GM23338 (cell line): ENCODE data around the gene ZNF546. TPM values are rescaled to one million over a fixed set of nuclear protein-coding genes. Genes with fewer than 3 reads are reported as not detected.

Experiments
- ATAC-seq: fragments of 200-7000 bp; cut with Tn5 transposase; 3 replicates; pipeline ENCODE4 v1.9.1; 2020
- DNase-seq: peaks from one replicate; pipeline ENCODE4 v3.0.0-alpha.2; 2015; ENCODE audit warnings: low spot score
- H2AFZ ChIP-seq: fragments of 200-600 bp; sonication (generic); 2 replicates; pipeline ENCODE4 v1.8.0; 2016; ENCODE audit warnings: antibody characterized with exemption, mild to moderate bottlenecking, moderate library complexity
- H3F3A ChIP-seq: fragments of 200-600 bp; sonication (generic); replicated peaks from 2 replicates; pipeline ENCODE4 v1.8.0; 2017; ENCODE audit warnings: antibody characterized with exemption, mixed run types, low read depth
- H3K27ac ChIP-seq: fragments of 200-600 bp; sonication (generic); 2 replicates; pipeline ENCODE4 v1.6.1; 2016; ENCODE audit warnings: low read depth
- H3K27me3 ChIP-seq: fragments of 200-600 bp; sonication (generic); 2 replicates; pipeline ENCODE4 v1.8.0; 2016; ENCODE audit warnings: mild to moderate bottlenecking, mixed run types, moderate library complexity; ENCODE audit not compliant: insufficient read depth
- H3K36me3 ChIP-seq: fragments of 200-600 bp; sonication (generic); 2 replicates; pipeline ENCODE4 v1.8.0; 2016; ENCODE audit warnings: mild to moderate bottlenecking; ENCODE audit not compliant: insufficient read depth
- H3K4me1 ChIP-seq: fragments of 200-600 bp; sonication (generic); 2 replicates; pipeline ENCODE4 v1.8.0; 2016; ENCODE audit warnings: mild to moderate bottlenecking, moderate library complexity; ENCODE audit not compliant: insufficient read depth
- H3K4me2 ChIP-seq: fragments of 200-600 bp; sonication (generic); 2 replicates; pipeline ENCODE4 v1.7.1; 2017; ENCODE audit warnings: mixed run types
- H3K4me3 ChIP-seq: fragments of 200-600 bp; sonication (generic); 2 replicates; pipeline ENCODE4 v1.6.1; 2016; ENCODE audit warnings: mixed run types
- H3K79me2 ChIP-seq: fragments of 200-600 bp; sonication (generic); replicated peaks from 2 replicates; pipeline ENCODE4 v1.8.0; 2017; ENCODE audit warnings: mild to moderate bottlenecking; ENCODE audit not compliant: insufficient read depth
- H3K9me2 ChIP-seq: fragments of 200-600 bp; sonication (generic); 2 replicates; pipeline ENCODE4 v1.8.0; 2017; ENCODE audit not compliant: insufficient read depth
- H4K20me1 ChIP-seq: fragments of 200-600 bp; sonication (generic); replicated peaks from 2 replicates; pipeline ENCODE4 v1.8.0; 2017; ENCODE audit warnings: mild to moderate bottlenecking; ENCODE audit not compliant: insufficient read depth
- H3K27ac Mint-ChIP-seq: 2 replicates; pipeline ENCODE4 v1.8.0; 2020; ENCODE audit warnings: inconsistent platforms, mild to moderate bottlenecking, moderate library complexity, mixed read lengths
- H3K27me3 Mint-ChIP-seq: 3 replicates; pipeline ENCODE4 v1.8.0; 2022; ENCODE audit warnings: low read depth, mild to moderate bottlenecking, moderate library complexity, mixed read lengths, inconsistent platforms; ENCODE audit not compliant: insufficient read depth, poor library complexity
- H3K36me3 Mint-ChIP-seq: 3 replicates; pipeline ENCODE4 v1.8.0; 2021; ENCODE audit warnings: low read depth, mild to moderate bottlenecking, inconsistent platforms, moderate library complexity, mixed read lengths
- H3K4me1 Mint-ChIP-seq: 3 replicates; pipeline ENCODE4 v1.8.0; 2020; ENCODE audit warnings: mild to moderate bottlenecking, inconsistent platforms, mixed read lengths
- H3K4me3 Mint-ChIP-seq: 3 replicates; pipeline ENCODE4 v1.8.0; 2021; ENCODE audit warnings: moderate library complexity, mild to moderate bottlenecking, inconsistent platforms, mixed read lengths
- H3K9me3 Mint-ChIP-seq: 3 replicates; pipeline ENCODE4 v1.8.0; 2020; ENCODE audit warnings: moderate library complexity, mild to moderate bottlenecking, inconsistent platforms, mixed read lengths
- CREB1 ChIP-seq: fragments of 250-450 bp; sonication (Bioruptor Pico); IDR thresholded peaks from 2 replicates; pipeline ENCODE4 v1.5.0; 2020; ENCODE audit warnings: low read depth, mild to moderate bottlenecking, moderate library complexity
- CTCF ChIP-seq, 2 experiments: fragments of 200-600 bp in 1 of 2; sonication (generic) in 1 of 2; conservative IDR thresholded peaks; 2 replicates each; pipeline versions ENCODE4 v1.5.1 to v1.6.1; 2016 to 2017; ENCODE audit warnings: antibody characterized with exemption in 2 of 2, low read depth in 2 of 2, mild to moderate bottlenecking in 2 of 2, moderate library complexity in 1 of 2
- ETS1 ChIP-seq: IDR thresholded peaks from 2 replicates; pipeline ENCODE4 v1.6.1; 2016; ENCODE audit warnings: antibody characterized with exemption
- EZH2 ChIP-seq: fragments of 200-600 bp; sonication (generic); IDR thresholded peaks from one replicate; pipeline ENCODE4 v1.8.0; 2017; ENCODE audit warnings: antibody characterized with exemption, mild to moderate bottlenecking, low read depth; ENCODE audit not compliant: unreplicated experiment
- EZH2phosphoT487 ChIP-seq: fragments of 200-600 bp; sonication (generic); IDR thresholded peaks from one replicate; pipeline ENCODE4 v1.8.1; 2018; ENCODE audit warnings: antibody characterized with exemption; ENCODE audit not compliant: unreplicated experiment
- JUNB ChIP-seq: IDR thresholded peaks from one replicate; pipeline ENCODE4 v1.6.1; 2016; ENCODE audit warnings: antibody characterized with exemption; ENCODE audit not compliant: unreplicated experiment
- NANOG ChIP-seq: IDR thresholded peaks from 2 replicates; pipeline ENCODE4 v1.6.1; 2016; ENCODE audit warnings: antibody characterized with exemption, borderline replicate concordance
- POLR2AphosphoS5 ChIP-seq: IDR thresholded peaks from 2 replicates; pipeline ENCODE4 v1.6.1; 2016; ENCODE audit warnings: antibody characterized with exemption, low read depth
- REST ChIP-seq: IDR thresholded peaks from one replicate; pipeline ENCODE4 v1.6.1; 2018; ENCODE audit warnings: antibody characterized with exemption; ENCODE audit not compliant: unreplicated experiment
- STAT1 ChIP-seq: IDR thresholded peaks from one replicate; pipeline ENCODE4 v1.6.1; 2016; ENCODE audit warnings: antibody characterized with exemption; ENCODE audit not compliant: unreplicated experiment
- ZNF114 ChIP-seq: fragments of 250-450 bp; sonication (Bioruptor Pico); IDR thresholded peaks from 2 replicates; pipeline ENCODE4 v1.5.0; 2020; ENCODE audit warnings: mild to moderate bottlenecking, moderate library complexity
- ZNF331 ChIP-seq: fragments of 250-450 bp; sonication (Bioruptor Pico); IDR thresholded peaks from 2 replicates; pipeline ENCODE4 v1.5.0; 2020; ENCODE audit warnings: low read depth, mild to moderate bottlenecking, moderate library complexity
- ZNF462 ChIP-seq: fragments of 250-450 bp; sonication (Bioruptor Pico); IDR thresholded peaks from 2 replicates; pipeline ENCODE4 v1.5.0; 2020; ENCODE audit warnings: mild to moderate bottlenecking, moderate library complexity
- polyA plus RNA-seq: library from polyadenylated mRNA; unstranded; fragments of >200 nt; fragmentation: Nextera tagmentation; extraction: Ambion mirVana; gene quantifications from 2 replicates; pipeline ENCODE4 v1.2.1, GENCODE V29; 2016
- total RNA-seq: library from RNA; depleted of rRNA; stranded (reverse); fragments of >200 nt; shearing (Covaris generic); gene quantifications from 2 replicates; pipeline ENCODE4 v1.2.3, GENCODE V29; 2014

Gene ZNF546
- total and polyA plus RNA-seq, 2 experiments from 2014 or later: 0.38 to 0.95 TPM

GRCh38 chr19:40005691-40006272 lies 8.9 kb downstream of the ZNF546 start:
- no peaks in the 10 kb centered on the region for H3F3A ChIP-seq
- H3K4me2 ChIP-seq: no peak overlapping the region
- Mint-ChIP-seq H3K4me3 (no peak overlapping the region), H3K27me3 (no peaks in the 10 kb centered on the region), H3K4me1 (no peaks in the 10 kb centered on the region), H3K9me3 (peaks cover 16% of the 10 kb centered on the region), H3K36me3 (peaks cover 11% of the 10 kb centered on the region), H3K27ac (no peak overlapping the region)
- DNase-seq: no peak
- H3K27ac ChIP-seq: no peak overlapping the region
- H3K36me3 ChIP-seq: peaks cover 3% of the 10 kb centered on the region
- no peaks in the 10 kb centered on the region for H4K20me1 ChIP-seq
- H3K4me1 ChIP-seq: no peaks in the 10 kb centered on the region
- H3K9me2 ChIP-seq: no peaks in the 10 kb centered on the region
- H2AFZ ChIP-seq: no peak overlapping the region
- TF ChIP-seq CTCF (conservative IDR thresholded peaks at IDR 0.05; ENCODE audit: low read depth in 2 of 2) (no peak), ZNF114 (CRISPR knock-in tag) (no peak), EZH2phosphoT487 (no peak), POLR2AphosphoS5 (no peak), EZH2 (no peak), CREB1 (no peak), JUNB (no peak), NANOG (no peak), REST (no peak), ZNF462 (CRISPR knock-in tag) (no peak), ZNF331 (CRISPR knock-in tag) (no peak), STAT1 (no peak), ETS1 (no peak)
- no peak overlapping the region for H3K4me3 ChIP-seq
- H3K79me2 ChIP-seq: no peaks in the 10 kb centered on the region
- no peaks in the 10 kb centered on the region for H3K27me3 ChIP-seq
- ATAC-seq: no peak
